HepG2 (cell line): ENCODE data around the gene C11orf68. TPM values are rescaled to one million over a fixed set of nuclear protein-coding genes. Genes with fewer than 3 reads are reported as not detected.
A peak's percentile ranks its signal among the peaks of the same experiment; 100 is the strongest.

Source experiments
- ARNT2 ChIP-seq: sonication (generic); formaldehyde crosslinking; IDR thresholded peaks from 2 replicates; pipeline ENCODE4 v1.8.0; 2022; ENCODE audit warnings: mild to moderate bottlenecking, low read depth, missing genetic modification reagents, moderate library complexity
- GTF3A ChIP-seq: sonication (generic); formaldehyde crosslinking; conservative IDR thresholded peaks from 2 replicates; pipeline ENCODE4 v1.4.0; 2020; ENCODE audit warnings: mild to moderate bottlenecking, missing genetic modification reagents
- HNRNPUL1 ChIP-seq: fragments of 200-400 bp; formaldehyde crosslinking; IDR thresholded peaks from 2 replicates; pipeline ENCODE4 v1.6.1; 2017; ENCODE audit warnings: low read depth, mild to moderate bottlenecking, low read length, moderate library complexity
- RXRA ChIP-seq: sonication (generic); formaldehyde crosslinking; IDR thresholded peaks from 2 replicates; pipeline ENCODE4 v1.5.1; 2020; ENCODE audit warnings: missing genetic modification reagents
- STAG1 ChIP-seq: sonication (generic); formaldehyde crosslinking; IDR thresholded peaks from 2 replicates; pipeline ENCODE4 v1.4.0; 2020; ENCODE audit warnings: missing genetic modification reagents
- TAF15 ChIP-seq: fragments of 200-400 bp; formaldehyde crosslinking; IDR thresholded peaks from one replicate; pipeline ENCODE4 v1.6.1; 2018; ENCODE audit warnings: mild to moderate bottlenecking, low read depth, low read length; ENCODE audit not compliant: poor library complexity, severe bottlenecking
- ZNF775 ChIP-seq: sonication (generic); formaldehyde crosslinking; IDR thresholded peaks from 2 replicates; pipeline ENCODE4 v1.4.0; 2020; ENCODE audit warnings: missing genetic modification reagents, mild to moderate bottlenecking, moderate library complexity, borderline replicate concordance
- polyA plus RNA-seq, 8 experiments: library from polyadenylated mRNA; depleted of rRNA in 3 of 8; stranded (reverse) in 7 of 8; unstranded in 1 of 8; fragments of >200 nt; fragmentation: Illumina TruSeq in 4 of 8; extraction: Trizol in 4 of 8; gene quantifications; 2 replicates each; pipeline versions ENCODE4 v1.2.1 to v1.2.3, GENCODE V29; 2011 to 2016; ENCODE audit warnings: low read depth in 4 of 8, missing spikeins in 1 of 8, mixed read lengths in 1 of 8; ENCODE audit not compliant: insufficient read depth in 1 of 8
- total RNA-seq, 5 experiments: library from RNA; depleted of rRNA; stranded (reverse); fragments of >200 nt; fragmentation: Illumina TruSeq; extraction: Trizol; gene quantifications; 2 replicates each; pipeline ENCODE4 v1.2.3, GENCODE V29; 2016; ENCODE audit warnings: low read depth in 1 of 5
- TF ChIP-seq, protein P1 (sequence below): sonication (generic); formaldehyde crosslinking; IDR thresholded peaks from 2 replicates; pipeline ENCODE4 v1.8.1; 2023; ENCODE audit warnings: mild to moderate bottlenecking, missing genetic modification reagents
- TF ChIP-seq, protein P2 (sequence below): IDR thresholded peaks from 2 replicates; pipeline ENCODE4 v1.6.1; 2012; ENCODE audit warnings: low read length, improper control_type of control experiment
- TF ChIP-seq, protein P3 (sequence below): IDR thresholded peaks from 2 replicates; pipeline ENCODE4 v1.6.1; 2016; ENCODE audit warnings: missing compliant biosample characterization, missing genetic modification reagents, borderline replicate concordance
- TF ChIP-seq, protein P4 (sequence below): sonication (generic); formaldehyde crosslinking; IDR thresholded peaks from 2 replicates; pipeline ENCODE4 v1.4.0; 2020; ENCODE audit warnings: low read depth, missing genetic modification reagents
- TF ChIP-seq, protein P5 (sequence below): sonication (generic); formaldehyde crosslinking; IDR thresholded peaks from 2 replicates; pipeline ENCODE4 v1.4.0; 2020; ENCODE audit warnings: mild to moderate bottlenecking, missing genetic modification reagents, borderline replicate concordance

C11orf68 gene
- total and polyA plus RNA-seq, 2 of the 13 experiments (the other 11 are each of a cell fraction or from before 2014, with no cell fraction given), result 8.4 to 28.3 TPM

DNA sequence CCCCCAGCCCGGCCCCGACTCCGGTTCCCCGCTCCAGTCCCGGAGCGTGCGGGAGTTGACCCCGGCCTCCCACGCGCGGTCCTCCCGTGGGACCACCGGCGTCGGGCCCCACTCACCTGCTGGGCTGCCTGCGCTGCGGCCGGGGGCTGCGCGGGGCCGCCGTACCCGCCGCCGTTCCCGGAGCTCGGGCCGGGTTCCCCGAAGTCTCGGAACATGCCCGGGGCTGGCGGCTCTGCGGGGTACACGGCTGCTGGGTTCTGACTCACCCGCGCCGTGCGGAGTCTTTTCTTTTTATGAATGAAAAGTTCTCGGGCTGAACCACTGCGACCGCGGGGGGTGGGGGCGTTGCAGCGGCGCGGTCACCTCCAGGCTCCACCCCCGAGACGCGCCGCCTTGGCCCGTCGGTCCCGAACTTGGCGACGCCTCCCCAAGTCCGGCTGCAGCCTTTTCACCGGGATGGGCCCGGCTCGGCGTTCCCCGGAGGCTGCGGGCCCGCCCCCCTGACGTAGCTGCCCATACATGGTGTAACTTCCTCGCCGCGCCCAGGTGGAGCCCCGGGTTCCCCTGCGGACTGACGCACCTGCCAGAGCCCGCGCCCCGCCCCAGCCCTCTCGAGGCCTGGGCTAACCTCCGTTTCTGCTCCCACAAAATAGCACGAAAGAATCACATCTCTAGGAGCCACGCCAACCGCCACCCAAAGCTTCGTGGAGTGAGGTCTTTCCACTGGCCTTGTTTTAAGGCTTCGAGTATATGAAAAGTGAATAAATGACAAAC lies 18.6 kb downstream of the C11orf68 start, which contains the start of gene FOSL1 (continued):
- TF ChIP-seq, protein P1, sequence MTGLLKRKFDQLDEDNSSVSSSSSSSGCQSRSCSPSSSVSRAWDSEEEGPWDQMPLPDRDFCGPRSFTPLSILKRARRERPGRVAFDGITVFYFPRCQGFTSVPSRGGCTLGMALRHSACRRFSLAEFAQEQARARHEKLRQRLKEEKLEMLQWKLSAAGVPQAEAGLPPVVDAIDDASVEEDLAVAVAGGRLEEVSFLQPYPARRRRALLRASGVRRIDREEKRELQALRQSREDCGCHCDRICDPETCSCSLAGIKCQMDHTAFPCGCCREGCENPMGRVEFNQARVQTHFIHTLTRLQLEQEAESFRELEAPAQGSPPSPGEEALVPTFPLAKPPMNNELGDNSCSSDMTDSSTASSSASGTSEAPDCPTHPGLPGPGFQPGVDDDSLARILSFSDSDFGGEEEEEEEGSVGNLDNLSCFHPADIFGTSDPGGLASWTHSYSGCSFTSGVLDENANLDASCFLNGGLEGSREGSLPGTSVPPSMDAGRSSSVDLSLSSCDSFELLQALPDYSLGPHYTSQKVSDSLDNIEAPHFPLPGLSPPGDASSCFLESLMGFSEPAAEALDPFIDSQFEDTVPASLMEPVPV, result no peak
- TF ChIP-seq, protein P2, sequence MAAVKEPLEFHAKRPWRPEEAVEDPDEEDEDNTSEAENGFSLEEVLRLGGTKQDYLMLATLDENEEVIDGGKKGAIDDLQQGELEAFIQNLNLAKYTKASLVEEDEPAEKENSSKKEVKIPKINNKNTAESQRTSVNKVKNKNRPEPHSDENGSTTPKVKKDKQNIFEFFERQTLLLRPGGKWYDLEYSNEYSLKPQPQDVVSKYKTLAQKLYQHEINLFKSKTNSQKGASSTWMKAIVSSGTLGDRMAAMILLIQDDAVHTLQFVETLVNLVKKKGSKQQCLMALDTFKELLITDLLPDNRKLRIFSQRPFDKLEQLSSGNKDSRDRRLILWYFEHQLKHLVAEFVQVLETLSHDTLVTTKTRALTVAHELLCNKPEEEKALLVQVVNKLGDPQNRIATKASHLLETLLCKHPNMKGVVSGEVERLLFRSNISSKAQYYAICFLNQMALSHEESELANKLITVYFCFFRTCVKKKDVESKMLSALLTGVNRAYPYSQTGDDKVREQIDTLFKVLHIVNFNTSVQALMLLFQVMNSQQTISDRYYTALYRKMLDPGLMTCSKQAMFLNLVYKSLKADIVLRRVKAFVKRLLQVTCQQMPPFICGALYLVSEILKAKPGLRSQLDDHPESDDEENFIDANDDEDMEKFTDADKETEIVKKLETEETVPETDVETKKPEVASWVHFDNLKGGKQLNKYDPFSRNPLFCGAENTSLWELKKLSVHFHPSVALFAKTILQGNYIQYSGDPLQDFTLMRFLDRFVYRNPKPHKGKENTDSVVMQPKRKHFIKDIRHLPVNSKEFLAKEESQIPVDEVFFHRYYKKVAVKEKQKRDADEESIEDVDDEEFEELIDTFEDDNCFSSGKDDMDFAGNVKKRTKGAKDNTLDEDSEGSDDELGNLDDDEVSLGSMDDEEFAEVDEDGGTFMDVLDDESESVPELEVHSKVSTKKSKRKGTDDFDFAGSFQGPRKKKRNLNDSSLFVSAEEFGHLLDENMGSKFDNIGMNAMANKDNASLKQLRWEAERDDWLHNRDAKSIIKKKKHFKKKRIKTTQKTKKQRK, result no peak
- TF ChIP-seq RXRA (CRISPR knock-in tag), result peak; percentile 27; the same call in 1 of the 2 replicates
- TF ChIP-seq GTF3A (CRISPR knock-in tag), result no peak
- TF ChIP-seq, protein P3, sequence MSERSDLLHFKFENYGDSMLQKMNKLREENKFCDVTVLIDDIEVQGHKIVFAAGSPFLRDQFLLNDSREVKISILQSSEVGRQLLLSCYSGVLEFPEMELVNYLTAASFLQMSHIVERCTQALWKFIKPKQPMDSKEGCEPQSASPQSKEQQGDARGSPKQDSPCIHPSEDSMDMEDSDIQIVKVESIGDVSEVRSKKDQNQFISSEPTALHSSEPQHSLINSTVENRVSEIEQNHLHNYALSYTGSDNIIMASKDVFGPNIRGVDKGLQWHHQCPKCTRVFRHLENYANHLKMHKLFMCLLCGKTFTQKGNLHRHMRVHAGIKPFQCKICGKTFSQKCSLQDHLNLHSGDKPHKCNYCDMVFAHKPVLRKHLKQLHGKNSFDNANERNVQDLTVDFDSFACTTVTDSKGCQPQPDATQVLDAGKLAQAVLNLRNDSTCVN (CRISPR knock-in tag), result 0 out of 2 replicates have a peak, but pooled peaks have one; percentile 37
- TF ChIP-seq STAG1 (CRISPR knock-in tag), result 0 out of 2 replicates have a peak, but pooled peaks have one; percentile 7
- TF ChIP-seq, protein P4, sequence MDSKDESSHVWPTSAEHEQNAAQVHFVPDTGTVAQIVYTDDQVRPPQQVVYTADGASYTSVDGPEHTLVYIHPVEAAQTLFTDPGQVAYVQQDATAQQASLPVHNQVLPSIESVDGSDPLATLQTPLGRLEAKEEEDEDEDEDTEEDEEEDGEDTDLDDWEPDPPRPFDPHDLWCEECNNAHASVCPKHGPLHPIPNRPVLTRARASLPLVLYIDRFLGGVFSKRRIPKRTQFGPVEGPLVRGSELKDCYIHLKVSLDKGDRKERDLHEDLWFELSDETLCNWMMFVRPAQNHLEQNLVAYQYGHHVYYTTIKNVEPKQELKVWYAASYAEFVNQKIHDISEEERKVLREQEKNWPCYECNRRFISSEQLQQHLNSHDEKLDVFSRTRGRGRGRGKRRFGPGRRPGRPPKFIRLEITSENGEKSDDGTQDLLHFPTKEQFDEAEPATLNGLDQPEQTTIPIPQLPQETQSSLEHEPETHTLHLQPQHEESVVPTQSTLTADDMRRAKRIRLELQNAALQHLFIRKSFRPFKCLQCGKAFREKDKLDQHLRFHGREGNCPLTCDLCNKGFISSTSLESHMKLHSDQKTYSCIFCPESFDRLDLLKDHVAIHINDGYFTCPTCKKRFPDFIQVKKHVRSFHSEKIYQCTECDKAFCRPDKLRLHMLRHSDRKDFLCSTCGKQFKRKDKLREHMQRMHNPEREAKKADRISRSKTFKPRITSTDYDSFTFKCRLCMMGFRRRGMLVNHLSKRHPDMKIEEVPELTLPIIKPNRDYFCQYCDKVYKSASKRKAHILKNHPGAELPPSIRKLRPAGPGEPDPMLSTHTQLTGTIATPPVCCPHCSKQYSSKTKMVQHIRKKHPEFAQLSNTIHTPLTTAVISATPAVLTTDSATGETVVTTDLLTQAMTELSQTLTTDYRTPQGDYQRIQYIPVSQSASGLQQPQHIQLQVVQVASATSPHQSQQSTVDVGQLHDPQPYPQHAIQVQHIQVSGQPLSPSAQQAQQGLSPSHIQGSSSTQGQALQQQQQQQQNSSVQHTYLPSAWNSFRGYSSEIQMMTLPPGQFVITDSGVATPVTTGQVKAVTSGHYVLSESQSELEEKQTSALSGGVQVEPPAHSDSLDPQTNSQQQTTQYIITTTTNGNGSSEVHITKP, result peak; percentile 98
- TF ChIP-seq HNRNPUL1, result 0 out of 2 replicates have a peak, but pooled peaks have one; percentile 53
- TF ChIP-seq TAF15, result peak; percentile 76
- TF ChIP-seq, protein P5, sequence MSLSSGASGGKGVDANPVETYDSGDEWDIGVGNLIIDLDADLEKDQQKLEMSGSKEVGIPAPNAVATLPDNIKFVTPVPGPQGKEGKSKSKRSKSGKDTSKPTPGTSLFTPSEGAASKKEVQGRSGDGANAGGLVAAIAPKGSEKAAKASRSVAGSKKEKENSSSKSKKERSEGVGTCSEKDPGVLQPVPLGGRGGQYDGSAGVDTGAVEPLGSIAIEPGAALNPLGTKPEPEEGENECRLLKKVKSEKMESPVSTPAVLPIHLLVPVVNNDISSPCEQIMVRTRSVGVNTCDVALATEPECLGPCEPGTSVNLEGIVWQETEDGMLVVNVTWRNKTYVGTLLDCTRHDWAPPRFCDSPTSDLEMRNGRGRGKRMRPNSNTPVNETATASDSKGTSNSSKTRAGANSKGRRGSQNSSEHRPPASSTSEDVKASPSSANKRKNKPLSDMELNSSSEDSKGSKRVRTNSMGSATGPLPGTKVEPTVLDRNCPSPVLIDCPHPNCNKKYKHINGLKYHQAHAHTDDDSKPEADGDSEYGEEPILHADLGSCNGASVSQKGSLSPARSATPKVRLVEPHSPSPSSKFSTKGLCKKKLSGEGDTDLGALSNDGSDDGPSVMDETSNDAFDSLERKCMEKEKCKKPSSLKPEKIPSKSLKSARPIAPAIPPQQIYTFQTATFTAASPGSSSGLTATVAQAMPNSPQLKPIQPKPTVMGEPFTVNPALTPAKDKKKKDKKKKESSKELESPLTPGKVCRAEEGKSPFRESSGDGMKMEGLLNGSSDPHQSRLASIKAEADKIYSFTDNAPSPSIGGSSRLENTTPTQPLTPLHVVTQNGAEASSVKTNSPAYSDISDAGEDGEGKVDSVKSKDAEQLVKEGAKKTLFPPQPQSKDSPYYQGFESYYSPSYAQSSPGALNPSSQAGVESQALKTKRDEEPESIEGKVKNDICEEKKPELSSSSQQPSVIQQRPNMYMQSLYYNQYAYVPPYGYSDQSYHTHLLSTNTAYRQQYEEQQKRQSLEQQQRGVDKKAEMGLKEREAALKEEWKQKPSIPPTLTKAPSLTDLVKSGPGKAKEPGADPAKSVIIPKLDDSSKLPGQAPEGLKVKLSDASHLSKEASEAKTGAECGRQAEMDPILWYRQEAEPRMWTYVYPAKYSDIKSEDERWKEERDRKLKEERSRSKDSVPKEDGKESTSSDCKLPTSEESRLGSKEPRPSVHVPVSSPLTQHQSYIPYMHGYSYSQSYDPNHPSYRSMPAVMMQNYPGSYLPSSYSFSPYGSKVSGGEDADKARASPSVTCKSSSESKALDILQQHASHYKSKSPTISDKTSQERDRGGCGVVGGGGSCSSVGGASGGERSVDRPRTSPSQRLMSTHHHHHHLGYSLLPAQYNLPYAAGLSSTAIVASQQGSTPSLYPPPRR (CRISPR knock-in tag), result no peak
- TF ChIP-seq ARNT2, result peak; percentile 83
- TF ChIP-seq ZNF775 (CRISPR knock-in tag), result no peak
